NT2/D1 (cell line): ENCODE data around the gene ZBTB16.

Experiments used
- SUZ12 ChIP-seq: IDR thresholded peaks from 2 replicates; pipeline ENCODE4 v1.6.1; 2011; ENCODE audit not compliant: insufficient read length, insufficient read depth; ENCODE audit errors: extremely low read depth
- YY1 ChIP-seq: IDR thresholded peaks from 2 replicates; pipeline ENCODE4 v1.6.1; 2011; ENCODE audit not compliant: insufficient read length, insufficient read depth
- ZNF274 ChIP-seq: IDR thresholded peaks from 2 replicates; pipeline ENCODE4 v1.6.1; 2011; ENCODE audit warnings: mild to moderate bottlenecking, low read depth, low read length

DNA sequence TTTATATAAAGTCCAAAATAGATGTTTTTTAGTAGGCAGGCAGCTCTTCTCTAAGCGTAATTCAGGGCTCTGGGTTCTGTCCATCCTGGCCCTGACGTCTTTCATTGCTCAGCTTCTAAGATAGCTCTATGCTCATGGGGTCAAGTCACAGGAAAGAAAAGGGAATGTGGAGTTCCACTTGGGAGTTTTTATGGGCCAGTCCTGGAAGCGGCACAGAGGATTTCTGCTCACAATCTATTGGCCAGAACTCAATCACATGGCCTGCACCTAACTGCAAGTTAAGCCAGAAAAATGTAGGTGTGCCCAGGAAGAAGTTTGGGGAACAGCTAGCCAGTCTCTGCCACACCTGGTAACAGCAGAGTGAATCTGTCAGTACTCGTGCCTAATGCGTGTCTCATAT is 7.4 kb upstream of the ZBTB16 start:
- TF ChIP-seq YY1 (no peak), ZNF274 (no peak), SUZ12 (no peak)
